ENCODE results near the gene TMEM132D. TPM values are rescaled to one million over a fixed set of nuclear protein-coding genes. Genes with fewer than 3 reads are reported as not detected.

TMEM132D gene
- total RNA-seq, 1 experiment from 2014 or later: 1.4 TPM

- no peak for ATAC-seq
- H3K4me3 Mint-ChIP-seq: no peak overlapping the region
- peaks cover 56% of the 10 kb centered on the region for H3K36me3 Mint-ChIP-seq
- no peak for DNase-seq (ENCODE audit: low spot score)
- H3K27ac Mint-ChIP-seq: no peak overlapping the region
- H3K27me3 Mint-ChIP-seq (ENCODE audit: low read depth): no peaks in the 10 kb centered on the region; the same call in none of the 2 replicates
- CTCF ChIA-PET: no interaction called here
- no peaks in the 10 kb centered on the region for H3K4me1 Mint-ChIP-seq
- H3K9me3 Mint-ChIP-seq: peaks cover 77% of the 10 kb centered on the region
- POLR2A ChIA-PET: no interaction called here
- no peak for TF ChIP-seq E2F5 (CRISPR knock-in tag; IDR thresholded peaks at IDR 0.05)
- TF ChIP-seq, protein P1, sequence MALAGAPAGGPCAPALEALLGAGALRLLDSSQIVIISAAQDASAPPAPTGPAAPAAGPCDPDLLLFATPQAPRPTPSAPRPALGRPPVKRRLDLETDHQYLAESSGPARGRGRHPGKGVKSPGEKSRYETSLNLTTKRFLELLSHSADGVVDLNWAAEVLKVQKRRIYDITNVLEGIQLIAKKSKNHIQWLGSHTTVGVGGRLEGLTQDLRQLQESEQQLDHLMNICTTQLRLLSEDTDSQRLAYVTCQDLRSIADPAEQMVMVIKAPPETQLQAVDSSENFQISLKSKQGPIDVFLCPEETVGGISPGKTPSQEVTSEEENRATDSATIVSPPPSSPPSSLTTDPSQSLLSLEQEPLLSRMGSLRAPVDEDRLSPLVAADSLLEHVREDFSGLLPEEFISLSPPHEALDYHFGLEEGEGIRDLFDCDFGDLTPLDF (CRISPR knock-in tag; IDR thresholded peaks at IDR 0.05): no peak
- no peak for TF ChIP-seq ZNF317 (CRISPR knock-in tag; IDR thresholded peaks at IDR 0.05; ENCODE audit: borderline replicate concordance, low read depth)
- no peak for TF ChIP-seq SMAD4 (CRISPR knock-in tag; IDR thresholded peaks at IDR 0.05)
- TF ChIP-seq, protein P2, sequence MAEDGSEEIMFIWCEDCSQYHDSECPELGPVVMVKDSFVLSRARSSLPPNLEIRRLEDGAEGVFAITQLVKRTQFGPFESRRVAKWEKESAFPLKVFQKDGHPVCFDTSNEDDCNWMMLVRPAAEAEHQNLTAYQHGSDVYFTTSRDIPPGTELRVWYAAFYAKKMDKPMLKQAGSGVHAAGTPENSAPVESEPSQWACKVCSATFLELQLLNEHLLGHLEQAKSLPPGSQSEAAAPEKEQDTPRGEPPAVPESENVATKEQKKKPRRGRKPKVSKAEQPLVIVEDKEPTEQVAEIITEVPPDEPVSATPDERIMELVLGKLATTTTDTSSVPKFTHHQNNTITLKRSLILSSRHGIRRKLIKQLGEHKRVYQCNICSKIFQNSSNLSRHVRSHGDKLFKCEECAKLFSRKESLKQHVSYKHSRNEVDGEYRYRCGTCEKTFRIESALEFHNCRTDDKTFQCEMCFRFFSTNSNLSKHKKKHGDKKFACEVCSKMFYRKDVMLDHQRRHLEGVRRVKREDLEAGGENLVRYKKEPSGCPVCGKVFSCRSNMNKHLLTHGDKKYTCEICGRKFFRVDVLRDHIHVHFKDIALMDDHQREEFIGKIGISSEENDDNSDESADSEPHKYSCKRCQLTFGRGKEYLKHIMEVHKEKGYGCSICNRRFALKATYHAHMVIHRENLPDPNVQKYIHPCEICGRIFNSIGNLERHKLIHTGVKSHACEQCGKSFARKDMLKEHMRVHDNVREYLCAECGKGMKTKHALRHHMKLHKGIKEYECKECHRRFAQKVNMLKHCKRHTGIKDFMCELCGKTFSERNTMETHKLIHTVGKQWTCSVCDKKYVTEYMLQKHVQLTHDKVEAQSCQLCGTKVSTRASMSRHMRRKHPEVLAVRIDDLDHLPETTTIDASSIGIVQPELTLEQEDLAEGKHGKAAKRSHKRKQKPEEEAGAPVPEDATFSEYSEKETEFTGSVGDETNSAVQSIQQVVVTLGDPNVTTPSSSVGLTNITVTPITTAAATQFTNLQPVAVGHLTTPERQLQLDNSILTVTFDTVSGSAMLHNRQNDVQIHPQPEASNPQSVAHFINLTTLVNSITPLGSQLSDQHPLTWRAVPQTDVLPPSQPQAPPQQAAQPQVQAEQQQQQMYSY (CRISPR knock-in tag; IDR thresholded peaks at IDR 0.05): no peak
- TF ChIP-seq, protein P3, sequence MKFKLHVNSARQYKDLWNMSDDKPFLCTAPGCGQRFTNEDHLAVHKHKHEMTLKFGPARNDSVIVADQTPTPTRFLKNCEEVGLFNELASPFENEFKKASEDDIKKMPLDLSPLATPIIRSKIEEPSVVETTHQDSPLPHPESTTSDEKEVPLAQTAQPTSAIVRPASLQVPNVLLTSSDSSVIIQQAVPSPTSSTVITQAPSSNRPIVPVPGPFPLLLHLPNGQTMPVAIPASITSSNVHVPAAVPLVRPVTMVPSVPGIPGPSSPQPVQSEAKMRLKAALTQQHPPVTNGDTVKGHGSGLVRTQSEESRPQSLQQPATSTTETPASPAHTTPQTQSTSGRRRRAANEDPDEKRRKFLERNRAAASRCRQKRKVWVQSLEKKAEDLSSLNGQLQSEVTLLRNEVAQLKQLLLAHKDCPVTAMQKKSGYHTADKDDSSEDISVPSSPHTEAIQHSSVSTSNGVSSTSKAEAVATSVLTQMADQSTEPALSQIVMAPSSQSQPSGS (CRISPR knock-in tag; IDR thresholded peaks at IDR 0.05; ENCODE audit: borderline replicate concordance, low read depth): no peak
- TF ChIP-seq ZNF532 (CRISPR knock-in tag; IDR thresholded peaks at IDR 0.05; ENCODE audit: borderline replicate concordance): no peak
- TF ChIP-seq MXD4 (CRISPR knock-in tag; IDR thresholded peaks at IDR 0.05; ENCODE audit: borderline replicate concordance): no peak
- TF ChIP-seq, protein P4, sequence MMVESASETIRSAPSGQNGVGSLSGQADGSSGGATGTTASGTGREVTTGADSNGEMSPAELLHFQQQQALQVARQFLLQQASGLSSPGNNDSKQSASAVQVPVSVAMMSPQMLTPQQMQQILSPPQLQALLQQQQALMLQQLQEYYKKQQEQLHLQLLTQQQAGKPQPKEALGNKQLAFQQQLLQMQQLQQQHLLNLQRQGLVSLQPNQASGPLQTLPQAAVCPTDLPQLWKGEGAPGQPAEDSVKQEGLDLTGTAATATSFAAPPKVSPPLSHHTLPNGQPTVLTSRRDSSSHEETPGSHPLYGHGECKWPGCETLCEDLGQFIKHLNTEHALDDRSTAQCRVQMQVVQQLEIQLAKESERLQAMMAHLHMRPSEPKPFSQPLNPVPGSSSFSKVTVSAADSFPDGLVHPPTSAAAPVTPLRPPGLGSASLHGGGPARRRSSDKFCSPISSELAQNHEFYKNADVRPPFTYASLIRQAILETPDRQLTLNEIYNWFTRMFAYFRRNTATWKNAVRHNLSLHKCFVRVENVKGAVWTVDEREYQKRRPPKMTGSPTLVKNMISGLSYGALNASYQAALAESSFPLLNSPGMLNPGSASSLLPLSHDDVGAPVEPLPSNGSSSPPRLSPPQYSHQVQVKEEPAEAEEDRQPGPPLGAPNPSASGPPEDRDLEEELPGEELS (CRISPR knock-in tag; IDR thresholded peaks at IDR 0.05): no peak
- no peak for TF ChIP-seq RELA (CRISPR knock-in tag; IDR thresholded peaks at IDR 0.05; ENCODE audit: borderline replicate concordance)
- no peak for TF ChIP-seq NFATC4 (CRISPR knock-in tag; IDR thresholded peaks at IDR 0.05)
- TF ChIP-seq, protein P5, sequence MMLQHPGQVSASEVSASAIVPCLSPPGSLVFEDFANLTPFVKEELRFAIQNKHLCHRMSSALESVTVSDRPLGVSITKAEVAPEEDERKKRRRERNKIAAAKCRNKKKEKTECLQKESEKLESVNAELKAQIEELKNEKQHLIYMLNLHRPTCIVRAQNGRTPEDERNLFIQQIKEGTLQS (CRISPR knock-in tag; conservative IDR thresholded peaks at IDR 0.05): no peak
- no peak for TF ChIP-seq NR3C1 (CRISPR knock-in tag; conservative IDR thresholded peaks at IDR 0.05; ENCODE audit: low read depth)
- TF ChIP-seq JAZF1 (CRISPR knock-in tag; IDR thresholded peaks at IDR 0.05): no peak
- TF ChIP-seq AFF4 (CRISPR knock-in tag; IDR thresholded peaks at IDR 0.05; ENCODE audit: borderline replicate concordance): no peak
- no peak for TF ChIP-seq CBFB (CRISPR knock-in tag; IDR thresholded peaks at IDR 0.05; ENCODE audit: low read depth)
- no peak for TF ChIP-seq ZBTB43 (CRISPR knock-in tag; IDR thresholded peaks at IDR 0.05)
- no peak for TF ChIP-seq ETV6 (CRISPR knock-in tag; IDR thresholded peaks at IDR 0.05)
These were observed 241.6 kb downstream of the TMEM132D start for GRCh38 chr12:129662234-129662633.

All from WTC11 (cell line).